HG03571 (cell line): ENCODE data around the gene PDGFA.
"Not testable (repeated sequence)": the region's sequence is repeated elsewhere in the genome, so short reads cannot be mapped to it uniquely, and the experiment has no call there.

Source experiments
- ATAC-seq: cut with Tn5 transposase; IDR thresholded peaks from one replicate; pipeline ENCODE4 v1.9.1; 2021; ENCODE audit not compliant: unreplicated experiment

The PDGFA gene

GRCh38 chr7:552151-552867 is 32.7 kb upstream of the PDGFA start:
- not testable (repeated sequence) for ATAC-seq

DNA sequence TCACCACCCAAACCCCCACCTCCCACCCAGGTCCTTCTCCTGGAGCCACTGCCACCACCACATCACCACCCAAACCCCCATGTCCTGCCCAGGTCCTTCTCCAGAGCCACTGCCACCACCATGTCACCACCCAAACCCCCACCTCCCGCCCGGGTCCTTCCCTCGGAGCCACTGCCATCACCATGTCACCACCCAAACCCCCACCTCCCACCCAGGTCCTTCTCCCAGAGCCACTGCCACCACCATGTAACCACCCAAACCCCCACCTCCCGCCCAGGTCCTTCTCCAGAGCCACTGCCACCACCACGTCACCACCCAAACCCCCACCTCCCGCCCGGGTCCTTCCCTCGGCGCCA is 31.9 kb upstream of the PDGFA start:
- ATAC-seq = not testable (repeated sequence)

GRCh38 chr7:550881-551614 is 31.4 kb upstream of the PDGFA start:
- ATAC-seq = no peak

DNA sequence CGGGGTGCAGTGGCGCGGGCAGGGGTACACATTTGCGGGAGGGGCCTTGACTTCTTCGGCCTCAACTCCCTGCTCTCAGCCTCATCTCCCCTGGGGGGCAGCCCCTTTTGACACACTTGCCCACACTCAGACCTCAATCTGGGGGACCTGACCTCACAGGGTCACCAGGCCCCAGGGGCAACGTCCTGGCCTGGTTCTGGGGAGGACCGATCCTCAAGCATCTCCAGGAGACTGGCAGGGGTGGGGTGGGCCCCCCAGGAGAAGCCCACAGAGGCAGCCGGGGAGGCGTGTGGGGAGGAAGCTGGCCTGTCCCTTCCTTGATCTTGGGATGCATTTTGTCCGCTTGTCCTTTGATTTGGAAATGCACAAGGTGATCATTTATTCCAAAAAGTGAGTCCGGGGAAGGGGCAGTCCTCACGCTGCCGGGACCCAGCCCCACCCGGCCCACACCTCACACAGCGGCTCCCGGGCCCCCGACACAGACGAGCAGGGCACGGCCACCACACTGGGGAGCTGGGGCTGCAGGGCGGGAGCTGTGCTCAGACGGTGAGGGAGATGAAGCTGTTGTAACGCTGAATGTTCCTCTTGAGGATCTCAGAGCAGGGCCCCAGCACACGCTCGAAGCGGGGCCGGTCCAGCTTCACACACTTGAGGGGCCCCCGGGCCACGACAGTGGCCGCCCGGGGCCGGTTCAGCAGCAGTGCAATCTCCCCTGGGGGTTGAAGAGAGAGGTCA is 30.4 kb upstream of the PDGFA start:
- ATAC-seq = no peak

- no peak for ATAC-seq
Observed at GRCh38 chr7:549066-549890, 29.6 kb upstream of the PDGFA start.

DNA sequence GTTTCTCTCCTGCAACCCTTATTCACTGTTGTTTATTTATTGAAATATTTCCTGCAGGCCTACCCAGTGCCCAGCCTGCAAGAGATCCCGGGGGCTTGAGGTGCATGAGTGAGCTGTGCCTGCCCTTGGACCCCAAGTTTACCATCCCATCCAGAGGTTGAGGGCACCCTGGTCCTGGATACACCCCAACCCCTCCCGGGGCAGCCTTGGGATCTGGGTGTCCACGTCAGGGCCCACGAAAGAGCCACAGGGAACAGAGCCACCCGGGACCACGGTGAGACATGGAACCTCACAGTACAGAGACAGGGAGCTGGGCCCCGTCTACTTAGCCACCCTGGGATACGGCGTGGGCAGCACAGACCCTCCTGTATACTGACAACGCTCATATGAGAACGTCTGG is 28.8 kb upstream of the PDGFA start:
- no peak for ATAC-seq

GRCh38 chr7:545470-545869 is 25.8 kb upstream of the PDGFA start:
- no peak for ATAC-seq

GRCh38 chr7:544338-545221 is 24.9 kb upstream of the PDGFA start:
- ATAC-seq = no peak

GRCh38 chr7:543501-544337 is 24.1 kb upstream of the PDGFA start:
- no peak for ATAC-seq

GRCh38 chr7:542713-543500 is 23.3 kb upstream of the PDGFA start:
- no peak for ATAC-seq

DNA sequence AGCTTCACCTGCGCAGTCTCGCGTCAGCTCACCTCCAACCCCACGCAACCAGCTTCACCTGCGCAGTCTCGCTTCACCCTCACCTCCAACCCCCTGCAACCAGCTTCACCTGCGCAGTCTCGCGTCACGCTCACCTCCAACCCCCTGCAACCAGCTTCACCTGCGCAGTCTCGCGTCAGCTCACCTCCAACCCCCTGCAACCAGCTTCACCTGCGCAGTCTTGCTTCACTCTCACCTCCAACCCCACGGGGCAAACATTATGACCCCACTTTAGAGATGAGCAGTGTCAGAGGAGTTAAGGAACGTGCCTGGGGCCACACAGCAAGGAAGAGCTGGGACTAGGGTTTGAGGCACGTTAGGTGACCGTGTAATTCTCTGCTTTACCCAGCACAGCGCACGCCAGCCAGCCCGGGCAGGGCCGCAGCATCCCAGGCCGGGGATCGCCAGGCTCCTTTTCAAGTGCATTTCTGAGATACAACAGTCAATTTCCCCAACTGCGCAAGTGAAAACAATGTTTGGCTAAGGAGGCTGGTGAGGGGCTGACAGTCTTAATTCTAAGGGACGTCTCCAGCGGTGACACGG is 22.6 kb upstream of the PDGFA start:
- no peak for ATAC-seq

DNA sequence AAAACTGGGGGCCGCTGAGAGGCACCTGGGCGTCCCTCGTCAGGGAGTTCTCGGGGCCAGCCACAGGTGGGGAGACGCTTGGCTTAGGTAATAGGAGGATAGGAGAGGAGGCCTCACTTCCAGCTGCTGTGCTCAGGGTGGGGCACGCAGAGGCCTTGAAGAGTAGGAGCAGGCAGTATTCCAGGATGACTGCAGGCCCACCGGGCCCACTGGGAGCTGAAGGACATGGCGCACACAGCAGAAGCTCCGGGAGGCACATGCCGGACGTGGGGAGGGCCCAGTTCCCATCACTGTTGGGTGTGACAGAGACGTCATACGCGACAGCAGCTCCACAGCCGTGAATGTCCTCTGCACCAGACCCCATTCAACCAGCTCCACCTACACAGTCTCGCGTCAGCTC is 22.0 kb upstream of the PDGFA start:
- no peak for ATAC-seq

- no peak for ATAC-seq
Observed at GRCh38 chr7:540997-541396, 21.4 kb upstream of the PDGFA start.

DNA sequence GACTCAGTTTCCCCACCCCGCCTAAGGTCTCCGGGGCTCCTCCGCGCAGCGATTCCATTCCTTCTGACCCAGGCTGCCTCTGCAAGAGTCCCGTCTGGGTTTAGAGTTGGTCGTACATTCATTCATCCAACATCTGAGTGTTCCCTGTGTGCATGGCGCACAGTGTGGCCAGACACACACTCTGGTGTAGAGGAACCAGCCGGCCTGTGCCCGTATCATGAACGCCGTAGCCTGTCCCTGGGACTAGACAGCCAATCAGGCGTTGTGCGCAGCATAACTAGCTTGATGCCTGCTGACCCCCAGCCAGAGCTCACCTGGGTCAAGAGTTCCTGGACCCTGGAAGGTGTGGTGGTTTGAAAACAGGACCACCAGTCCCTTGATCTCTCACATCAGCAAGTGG is 20.9 kb upstream of the PDGFA start:
- no peak for ATAC-seq

GRCh38 chr7:539731-540411 is 20.2 kb upstream of the PDGFA start:
- no peak for ATAC-seq

GRCh38 chr7:538764-539685 is 19.4 kb upstream of the PDGFA start:
- no peak for ATAC-seq
